ENCODE results near the gene HPSE2. TPM values are rescaled to one million over a fixed set of nuclear protein-coding genes. Genes with fewer than 3 reads are reported as not detected.

The HPSE2 gene
- total and polyA plus RNA-seq, 7 donors: under 0.01 to 11.8 (median 4.8) TPM

DNA sequence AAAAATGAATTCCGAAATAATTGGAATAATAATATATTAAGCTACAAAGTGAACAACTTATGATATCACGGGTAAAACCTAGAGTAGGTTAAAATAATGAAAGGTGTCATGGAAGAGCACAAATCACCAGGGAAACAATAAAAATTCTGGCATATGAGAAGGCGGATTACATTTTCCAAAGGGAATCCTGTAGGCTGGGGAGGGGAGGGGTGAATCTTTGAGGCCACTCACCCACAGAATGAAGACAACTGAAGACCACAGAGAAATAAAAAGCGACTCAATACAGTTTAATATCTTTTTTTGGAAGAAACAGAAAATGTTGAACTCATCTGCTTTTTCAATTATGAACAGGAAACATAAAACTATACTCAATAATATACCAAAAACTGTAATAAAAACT lies 659.6 kb downstream of the HPSE2 start:
- no peaks in the 10 kb centered on the region for H3K27me3 ChIP-seq
- no peak for TF ChIP-seq CTCF (IDR thresholded peaks at IDR 0.05)
- no peak for TF ChIP-seq POLR2A (IDR thresholded peaks at IDR 0.05)
- TF ChIP-seq POLR2AphosphoS5 (IDR thresholded peaks at IDR 0.05): no peak
- TF ChIP-seq EP300 (IDR thresholded peaks at IDR 0.05): no peak
- no peaks in the 10 kb centered on the region for H3K36me3 ChIP-seq
- H3K4me3 ChIP-seq: no peak overlapping the region
- 68 to 69% methylated on average over 4 of the region's 4 CpGs for WGBS, 2 donors
- no peak overlapping the region for H3K27ac ChIP-seq
- H3K9me3 ChIP-seq: no peaks in the 10 kb centered on the region
- peaks cover 0 to 12% (median 1%) of the 10 kb centered on the region in 4 donors for H3K4me1 ChIP-seq
- intact Hi-C loops (cut with DNase I): no loop called here
- no peak for DNase-seq

DNA sequence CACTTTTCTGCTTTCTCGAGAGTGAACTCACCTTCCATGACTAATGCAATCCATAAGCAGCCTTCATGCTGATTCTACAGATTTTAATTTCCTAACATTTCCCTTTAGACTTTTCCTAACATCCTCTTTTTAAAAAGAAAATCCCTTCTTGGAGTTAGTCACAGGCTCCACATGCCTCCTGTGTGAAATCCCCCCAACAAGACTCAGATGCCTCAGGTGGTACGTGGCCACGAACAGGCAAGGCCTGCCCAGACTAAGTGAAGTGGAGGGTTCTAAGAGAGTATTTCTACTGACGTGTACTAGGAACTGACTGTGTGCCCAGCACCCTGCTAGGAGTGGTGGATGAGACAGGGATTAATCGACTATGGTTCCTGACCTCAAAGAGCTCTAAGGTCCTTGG lies 663.1 kb downstream of the HPSE2 start:
- no peaks in the 10 kb centered on the region for H3K36me3 ChIP-seq
- H3K27ac ChIP-seq: peak overlapping the region in 3 of 4 donors; percentile 12 to 56 (median 52)
- peaks cover 0 to 24% (median 16%) of the 10 kb centered on the region in 4 donors for H3K4me1 ChIP-seq
- no peak overlapping the region for H3K4me3 ChIP-seq
- no peaks in the 10 kb centered on the region for H3K9me3 ChIP-seq
- no peaks in the 10 kb centered on the region for H3K27me3 ChIP-seq
- intact Hi-C loops (cut with DNase I): no loop called here
- 71 to 74% methylated on average over 5 of the region's 5 CpGs for WGBS, 2 donors
- no peak for DNase-seq
- TF ChIP-seq CTCF (IDR thresholded peaks at IDR 0.05): no peak
- no peak for TF ChIP-seq POLR2A (IDR thresholded peaks at IDR 0.05)
- TF ChIP-seq POLR2AphosphoS5 (IDR thresholded peaks at IDR 0.05): no peak
- no peak for TF ChIP-seq EP300 (IDR thresholded peaks at IDR 0.05)

DNA sequence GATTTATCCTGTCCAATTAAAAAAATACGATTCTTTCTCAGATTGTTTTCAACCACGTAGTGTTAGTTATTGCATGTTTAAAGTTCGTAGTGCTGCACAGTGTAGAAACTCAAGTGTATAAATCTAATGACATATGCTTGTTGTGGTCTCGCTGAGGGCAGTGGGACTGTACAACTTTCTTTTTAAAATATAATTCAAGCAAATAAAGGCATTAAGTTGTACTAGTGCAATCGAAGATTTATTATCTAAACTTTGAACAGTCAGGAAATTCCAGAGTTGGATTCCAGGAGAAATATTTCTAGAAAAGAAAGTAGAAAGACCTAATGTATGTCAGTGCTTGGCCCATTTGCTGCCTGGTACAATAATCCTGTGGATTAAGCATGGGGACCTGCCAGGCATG lies 664.8 kb downstream of the HPSE2 start:
- Histone ChIP-seq H3K4me1 (peaks cover 0 to 22% (median 16%) of the 10 kb centered on the region in 4 donors), H3K9me3 (no peaks in the 10 kb centered on the region), H3K4me3 (no peak overlapping the region), H3K27ac (peak overlapping the region in 3 of 4 donors; percentile 56 to 72 (median 68)), H3K36me3 (no peaks in the 10 kb centered on the region), H3K27me3 (no peaks in the 10 kb centered on the region)
- no peak for DNase-seq
- 68 to 73% methylated on average over 5 of the region's 5 CpGs for WGBS, 2 donors
- TF ChIP-seq POLR2A (IDR thresholded peaks at IDR 0.05) (no peak), POLR2AphosphoS5 (IDR thresholded peaks at IDR 0.05) (peak in 3 of 4 donors; percentile 45 to 81 (median 76))
- intact Hi-C loops (cut with DNase I): no loop called here

- peak overlapping the region in 3 of 4 donors; percentile 56 to 72 (median 68) for H3K27ac ChIP-seq
- no peaks in the 10 kb centered on the region for H3K27me3 ChIP-seq
- H3K4me3 ChIP-seq: no peak overlapping the region
- intact Hi-C loops (cut with DNase I): loop anchor here (5.0 kb wide), 1 partner anchor 42 kb away; no protein-coding TSS in a partner anchor
- no peaks in the 10 kb centered on the region for H3K9me3 ChIP-seq
- DNase-seq: peak; percentile 66
- H3K4me1 ChIP-seq: peaks cover 0 to 22% (median 17%) of the 10 kb centered on the region in 4 donors
- TF ChIP-seq EP300 (IDR thresholded peaks at IDR 0.05): peak in 2 of 4 donors; percentile 61 to 65
- TF ChIP-seq POLR2A (IDR thresholded peaks at IDR 0.05): no peak
- TF ChIP-seq POLR2AphosphoS5 (IDR thresholded peaks at IDR 0.05): peak; percentile 38 to 89 (median 70)
- no peak for TF ChIP-seq CTCF (IDR thresholded peaks at IDR 0.05)
- H3K36me3 ChIP-seq: no peaks in the 10 kb centered on the region
Measured at GRCh38 chr10:98569853-98570252, 665.8 kb downstream of the HPSE2 start.

- WGBS, 2 donors: 84 to 90% methylated on average over 2 of the region's 2 CpGs
- peak overlapping the region in 2 of 4 donors; percentile 21 to 50 for H3K27ac ChIP-seq
- H3K27me3 ChIP-seq: no peaks in the 10 kb centered on the region
- peaks cover 0 to 31% (median 25%) of the 10 kb centered on the region in 4 donors for H3K4me1 ChIP-seq
- no peaks in the 10 kb centered on the region for H3K36me3 ChIP-seq
- no peaks in the 10 kb centered on the region for H3K9me3 ChIP-seq
- no peak for DNase-seq
- no peak for TF ChIP-seq POLR2A (IDR thresholded peaks at IDR 0.05)
- no peak for TF ChIP-seq POLR2AphosphoS5 (IDR thresholded peaks at IDR 0.05)
- TF ChIP-seq CTCF (IDR thresholded peaks at IDR 0.05): no peak
- no peak for TF ChIP-seq EP300 (IDR thresholded peaks at IDR 0.05)
- H3K4me3 ChIP-seq: no peak overlapping the region
- intact Hi-C loops (cut with DNase I): loop anchor here (5.0 kb wide), 1 partner anchor 44 kb away; no protein-coding TSS in a partner anchor
Measured at GRCh38 chr10:98568551-98568950, 667.1 kb downstream of the HPSE2 start.

Measured in sigmoid colon (tissue), 7 donors.